ENCODE measurements around the gene NDUFB8. TPM values are rescaled to one million over a fixed set of nuclear protein-coding genes. Genes with fewer than 3 reads are reported as not detected.

NDUFB8 gene
- total and polyA plus RNA-seq, 9 donors: 99.4 to 262 (median 150) TPM

GRCh38 chr10:100571084-100571856 lies 41.6 kb upstream of the NDUFB8 start:
- H3K4me1 ChIP-seq (ENCODE audit: insufficient read depth): no peaks in the 10 kb centered on the region
- TF ChIP-seq EP300 (IDR thresholded peaks at IDR 0.05) (no peak), CTCF (IDR thresholded peaks at IDR 0.05) (no peak), POLR2A (IDR thresholded peaks at IDR 0.05) (no peak)
- H3K4me3 ChIP-seq: no peak overlapping the region
- no peak overlapping the region for H3K27ac ChIP-seq
- WGBS, 3 donors: 87% methylated on average over 24 of the region's 24 CpGs
- DNase-seq: no peak
- H3K36me3 ChIP-seq: no peaks in the 10 kb centered on the region
- no peaks in the 10 kb centered on the region for H3K27me3 ChIP-seq
- intact Hi-C loops (cut with DNase I): no loop called here
- no peaks in the 10 kb centered on the region for H3K9me3 ChIP-seq

GRCh38 chr10:100570506-100570905 lies 40.8 kb upstream of the NDUFB8 start:
- WGBS, 3 donors: 54 to 58% (median 57%) methylated on average over 8 of the region's 8 CpGs

GRCh38 chr10:100569687-100570481 lies 40.2 kb upstream of the NDUFB8 start:
- no peaks in the 10 kb centered on the region for H3K27me3 ChIP-seq
- H3K4me3 ChIP-seq: no peak overlapping the region
- no peaks in the 10 kb centered on the region for H3K4me1 ChIP-seq (ENCODE audit: insufficient read depth)
- no peak overlapping the region for H3K27ac ChIP-seq
- intact Hi-C loops (cut with DNase I): loop anchor here in 1 of 4 donors (10.0 kb wide), 1 partner anchor 305 kb away; no protein-coding TSS in a partner anchor
- H3K36me3 ChIP-seq: no peaks in the 10 kb centered on the region
- no peak for TF ChIP-seq POLR2A (IDR thresholded peaks at IDR 0.05)
- TF ChIP-seq EP300 (IDR thresholded peaks at IDR 0.05): no peak
- TF ChIP-seq CTCF (IDR thresholded peaks at IDR 0.05): no peak
- WGBS, 3 donors: 14 to 16% (median 14%) methylated on average over 28 of the region's 28 CpGs
- no peak for DNase-seq
- no peaks in the 10 kb centered on the region for H3K9me3 ChIP-seq

More at GRCh38 chr10:100570506-100570905, 40.8 kb upstream of the NDUFB8 start:
- H3K4me3 ChIP-seq: no peak overlapping the region
- no peaks in the 10 kb centered on the region for H3K36me3 ChIP-seq
- intact Hi-C loops (cut with DNase I): no loop called here
- H3K27ac ChIP-seq: no peak overlapping the region
- TF ChIP-seq CTCF (IDR thresholded peaks at IDR 0.05) (no peak), POLR2A (IDR thresholded peaks at IDR 0.05) (no peak), EP300 (IDR thresholded peaks at IDR 0.05) (no peak)
- H3K27me3 ChIP-seq: no peaks in the 10 kb centered on the region
- no peaks in the 10 kb centered on the region for H3K4me1 ChIP-seq (ENCODE audit: insufficient read depth)
- no peaks in the 10 kb centered on the region for H3K9me3 ChIP-seq
- DNase-seq: no peak

GRCh38 chr10:100568912-100569311 lies 39.2 kb upstream of the NDUFB8 start:
- H3K4me3 ChIP-seq: no peak overlapping the region
- no peak for DNase-seq
- 66 to 79% (median 71%) methylated on average over 3 of the region's 3 CpGs for WGBS, 3 donors
- TF ChIP-seq EP300 (IDR thresholded peaks at IDR 0.05) (no peak), CTCF (IDR thresholded peaks at IDR 0.05) (no peak), POLR2A (IDR thresholded peaks at IDR 0.05) (no peak)
- H3K27me3 ChIP-seq: no peaks in the 10 kb centered on the region
- H3K36me3 ChIP-seq: no peaks in the 10 kb centered on the region
- no peak overlapping the region for H3K27ac ChIP-seq
- no peaks in the 10 kb centered on the region for H3K9me3 ChIP-seq
- intact Hi-C loops (cut with DNase I): loop anchor here in 1 of 4 donors (10.0 kb wide), 1 partner anchor 306 kb away; no protein-coding TSS in a partner anchor
- H3K4me1 ChIP-seq (ENCODE audit: insufficient read depth): no peaks in the 10 kb centered on the region
